GM18867 (cell line): Measurements from ENCODE around the gene NELL1.

Source experiments
- ATAC-seq: cut with Tn5 transposase; IDR thresholded peaks from one replicate; pipeline ENCODE4 v1.9.1; 2021; ENCODE audit warnings: mild to moderate bottlenecking, moderate library complexity; ENCODE audit not compliant: unreplicated experiment

Gene NELL1

GRCh38 chr11:21470521-21470920 is 801.1 kb downstream of the NELL1 start:
- ATAC-seq = no peak

- ATAC-seq = no peak
These were observed 802.9 kb downstream of the NELL1 start for GRCh38 chr11:21472261-21472660.

- ATAC-seq = no peak
These were observed 805.1 kb downstream of the NELL1 start for GRCh38 chr11:21474529-21474928.

DNA sequence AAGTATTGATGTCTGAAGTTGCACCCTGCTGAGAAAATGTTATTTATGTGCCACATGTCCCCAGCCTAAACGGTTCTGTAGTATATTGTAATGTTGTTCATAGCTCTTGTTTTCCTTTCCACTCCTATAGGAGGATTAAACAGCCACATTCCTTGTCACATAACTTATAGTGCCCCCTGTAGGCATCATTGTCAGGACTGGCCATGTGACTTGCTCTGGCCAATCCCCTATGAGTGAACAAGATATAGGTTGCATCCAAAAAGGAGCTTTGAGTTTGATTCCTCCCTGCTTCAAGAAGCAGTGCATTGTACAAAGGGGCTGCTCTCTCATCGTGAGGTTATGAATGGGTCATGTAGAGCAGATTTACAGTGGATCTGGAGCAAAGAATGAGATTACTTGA is 805.9 kb downstream of the NELL1 start:
- ATAC-seq = no peak

GRCh38 chr11:21476588-21476987 is 807.2 kb downstream of the NELL1 start:
- ATAC-seq = no peak

DNA sequence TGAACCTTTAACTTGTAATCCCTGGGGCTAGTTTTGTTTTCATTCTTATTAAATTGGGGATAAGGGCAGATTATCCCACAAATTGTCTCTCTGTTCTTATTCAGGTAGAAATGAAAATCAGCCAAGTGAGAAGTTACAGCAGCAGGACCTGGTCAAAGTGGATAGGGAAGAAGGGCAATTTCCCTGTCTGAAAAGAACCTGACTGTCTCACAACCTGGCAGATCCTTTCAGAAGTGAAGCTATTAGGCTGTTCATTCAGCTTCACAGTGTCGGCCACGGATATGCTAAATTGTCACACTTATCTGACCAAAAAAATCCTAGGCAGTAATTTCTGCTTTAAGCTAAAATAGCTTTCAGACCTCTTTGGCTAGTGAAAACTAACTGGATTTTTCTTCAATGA is 810.9 kb downstream of the NELL1 start:
- no peak for ATAC-seq

DNA sequence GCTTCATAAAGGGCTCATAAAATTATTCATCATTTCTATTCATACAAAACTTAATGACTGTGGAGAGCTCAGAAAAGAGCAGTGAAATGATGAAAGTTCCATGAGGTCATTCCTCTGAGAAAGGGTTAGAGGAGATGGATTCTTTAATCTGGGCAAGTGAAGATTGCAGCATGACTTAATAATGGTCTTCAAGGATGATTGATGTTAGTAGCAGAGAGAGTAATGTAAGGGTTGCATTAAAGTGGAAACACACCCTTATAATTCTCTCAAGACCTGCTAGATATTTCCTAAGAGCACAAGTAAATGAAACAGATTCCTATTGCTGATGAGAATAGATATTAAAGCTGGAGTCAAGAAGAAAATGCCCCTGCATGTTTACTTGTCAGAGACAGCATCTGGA is 811.9 kb downstream of the NELL1 start:
- no peak for ATAC-seq

DNA sequence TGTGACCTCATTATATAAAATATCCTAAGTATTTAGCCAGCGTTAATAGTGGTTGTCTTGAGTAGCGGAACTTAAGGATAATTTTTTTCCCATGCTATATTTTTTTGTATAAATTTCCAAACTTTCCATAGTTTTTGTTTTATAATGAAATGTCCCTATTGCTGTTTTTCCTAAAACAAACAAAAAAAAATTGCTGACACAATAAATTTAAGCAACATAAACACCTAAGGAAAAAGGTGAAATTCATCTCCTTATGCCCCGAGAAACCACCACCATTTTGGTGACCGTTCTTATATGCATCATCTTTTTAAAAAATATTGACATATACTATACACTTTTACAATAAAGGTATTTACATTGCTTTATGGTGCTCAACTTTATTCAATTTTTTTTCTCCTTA is 814.7 kb downstream of the NELL1 start:
- ATAC-seq = no peak

- no peak for ATAC-seq
These were observed 815.6 kb downstream of the NELL1 start for GRCh38 chr11:21485006-21485405.

GRCh38 chr11:21485426-21485825 is 816.0 kb downstream of the NELL1 start:
- ATAC-seq = no peak

DNA sequence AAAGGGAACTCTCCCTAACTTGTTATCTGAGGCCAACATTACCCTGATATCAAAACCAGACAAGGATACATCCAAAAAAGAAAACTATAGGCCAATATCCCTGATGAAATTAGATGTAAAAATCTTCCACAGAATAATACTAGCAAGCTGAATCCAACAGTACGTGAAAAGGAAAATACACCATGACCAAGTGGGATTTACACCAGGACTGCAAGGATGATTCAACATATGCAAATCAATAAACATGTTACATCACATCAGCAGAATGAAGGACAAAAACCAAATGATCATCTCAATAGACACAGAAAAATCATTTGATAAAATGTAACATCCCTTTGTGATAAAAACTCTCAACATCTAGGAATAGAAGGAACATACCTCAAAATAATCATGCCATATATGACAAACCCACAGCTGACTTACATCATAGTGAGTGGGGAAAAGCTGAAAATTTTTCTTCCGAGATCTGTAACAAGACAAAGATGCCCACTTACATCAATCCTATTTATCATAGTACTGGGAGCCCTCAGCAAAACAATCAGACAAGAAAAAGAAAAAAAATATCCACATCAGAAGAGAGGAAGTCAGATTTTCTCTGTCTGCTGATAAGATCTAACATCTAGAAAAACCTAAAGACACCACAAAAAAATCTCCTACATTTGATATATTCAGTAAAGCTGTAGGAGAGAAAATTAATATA is 820.2 kb downstream of the NELL1 start:
- ATAC-seq = no peak

- ATAC-seq = no peak
These were observed 823.5 kb downstream of the NELL1 start for GRCh38 chr11:21492931-21493330.

- ATAC-seq = no peak
These were observed 825.6 kb downstream of the NELL1 start for GRCh38 chr11:21494946-21495345.

DNA sequence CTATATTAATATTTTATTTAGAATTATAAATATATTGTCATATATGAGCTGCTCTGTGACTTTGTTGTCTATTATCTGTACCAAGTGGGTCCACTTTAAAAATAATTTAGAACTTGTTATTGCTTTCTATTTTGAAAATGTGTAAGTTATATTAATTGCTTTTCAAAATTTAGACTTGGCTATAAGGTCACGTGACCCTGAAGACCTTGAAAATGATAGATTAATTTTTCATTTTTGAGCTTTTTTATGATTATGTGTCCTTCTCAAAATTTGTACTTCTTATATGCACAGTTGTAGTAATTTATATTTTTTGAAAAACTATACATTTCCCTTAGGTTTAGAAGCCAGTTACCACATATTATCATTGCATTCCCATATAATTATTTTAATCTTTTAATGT is 826.5 kb downstream of the NELL1 start:
- no peak for ATAC-seq

DNA sequence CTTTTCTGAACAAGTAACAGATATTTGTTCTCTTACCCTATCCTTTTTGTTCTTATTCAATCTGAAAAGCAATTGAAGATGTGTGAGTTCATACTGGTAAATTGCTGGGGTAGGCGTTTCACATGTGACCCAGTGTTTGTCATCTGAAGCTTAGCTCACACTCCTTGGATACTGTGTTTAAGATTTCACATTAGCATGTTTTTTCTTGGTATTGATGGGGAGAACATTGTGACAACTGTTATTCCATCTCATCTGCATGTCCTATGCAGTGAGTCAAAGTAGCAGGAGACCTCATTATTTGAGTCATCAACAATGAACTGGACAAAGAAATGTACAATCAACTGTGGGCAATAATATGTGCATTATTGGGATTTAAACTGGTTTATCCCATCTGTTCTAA is 831.9 kb downstream of the NELL1 start:
- no peak for ATAC-seq

DNA sequence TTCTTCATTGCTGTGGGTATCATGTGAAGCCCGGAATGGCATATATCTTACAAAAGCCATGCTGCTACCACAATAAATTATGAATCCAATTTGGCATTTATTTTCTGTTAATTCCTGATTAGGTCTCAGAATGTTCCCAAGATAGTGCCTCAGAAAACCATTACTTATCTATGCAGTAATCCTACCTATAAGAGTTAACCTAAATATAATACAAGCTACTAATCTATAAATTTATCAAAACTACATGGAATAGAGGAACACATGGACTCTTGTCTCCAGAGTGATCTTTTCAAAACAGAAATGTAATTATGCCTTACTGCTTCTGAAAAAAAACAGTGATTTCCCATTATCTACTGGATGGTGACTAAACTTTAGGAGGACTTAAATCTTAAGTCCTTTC is 835.7 kb downstream of the NELL1 start:
- no peak for ATAC-seq

DNA sequence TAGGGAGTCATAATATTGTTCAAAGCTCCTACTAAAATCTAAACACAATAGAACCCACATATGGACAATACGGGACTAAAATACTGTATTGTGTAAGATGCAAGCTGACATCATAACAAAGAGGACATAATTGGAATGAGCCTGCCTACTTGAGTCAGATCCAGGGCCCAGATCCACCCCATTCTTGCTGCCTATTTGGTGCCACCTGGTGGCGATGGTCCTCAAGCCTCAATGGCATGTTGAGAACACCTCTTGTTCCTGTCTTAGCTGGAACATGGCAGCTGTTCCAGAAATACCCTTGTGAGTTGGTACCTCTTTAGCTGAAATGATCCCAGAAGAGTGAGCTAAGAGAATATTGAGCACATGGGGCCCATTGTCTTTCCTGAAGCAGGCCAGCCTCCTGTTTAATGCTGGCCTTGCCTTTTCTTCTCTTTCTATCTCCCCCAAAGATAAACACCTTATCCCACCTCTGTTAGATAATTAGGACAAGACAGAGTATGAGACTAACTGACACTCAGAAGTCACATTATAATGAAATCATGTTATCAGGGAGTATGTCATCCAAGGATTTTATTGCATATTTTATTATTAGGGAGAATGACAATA is 842.6 kb downstream of the NELL1 start:
- peak; percentile 95 for ATAC-seq

DNA sequence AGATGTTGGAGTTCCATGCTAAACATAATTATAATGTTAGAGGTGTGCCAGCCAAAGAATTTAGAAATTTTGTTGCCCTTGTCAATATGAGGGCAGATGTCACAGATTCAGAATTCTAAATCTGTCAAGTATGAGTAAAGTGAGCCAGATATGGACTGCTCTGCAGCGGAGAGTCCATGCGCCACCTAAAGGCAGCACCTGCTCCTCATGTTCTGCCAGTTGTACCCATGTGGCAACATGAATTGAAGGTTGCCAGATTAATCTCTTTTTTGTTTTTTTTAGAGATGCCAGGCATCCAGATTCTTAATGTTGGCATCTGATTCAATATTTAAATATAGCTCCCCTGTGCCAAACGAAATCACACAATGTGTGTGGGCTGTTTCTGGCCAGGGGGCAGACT is 844.9 kb downstream of the NELL1 start:
- no peak for ATAC-seq

GRCh38 chr11:21520244-21520643 is 850.9 kb downstream of the NELL1 start:
- ATAC-seq = no peak

GRCh38 chr11:21529187-21529586 is 859.8 kb downstream of the NELL1 start:
- no peak for ATAC-seq

DNA sequence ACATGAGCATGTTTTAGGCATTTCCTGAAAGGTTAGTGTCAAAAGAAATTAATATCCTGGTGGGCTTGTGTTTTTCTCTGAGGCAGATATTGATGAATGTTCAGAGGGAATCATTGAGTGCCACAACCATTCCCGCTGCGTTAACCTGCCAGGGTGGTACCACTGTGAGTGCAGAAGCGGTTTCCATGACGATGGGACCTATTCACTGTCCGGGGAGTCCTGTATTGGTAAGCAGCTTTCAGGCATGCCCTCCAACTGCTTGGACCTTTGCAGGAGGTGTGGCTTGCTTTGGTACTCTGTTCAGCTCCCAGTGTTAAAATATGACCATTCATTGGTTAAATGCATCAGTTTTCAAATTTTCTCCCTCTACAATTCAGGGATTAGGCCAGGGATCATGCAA is 864.9 kb downstream of the NELL1 start:
- ATAC-seq = no peak

DNA sequence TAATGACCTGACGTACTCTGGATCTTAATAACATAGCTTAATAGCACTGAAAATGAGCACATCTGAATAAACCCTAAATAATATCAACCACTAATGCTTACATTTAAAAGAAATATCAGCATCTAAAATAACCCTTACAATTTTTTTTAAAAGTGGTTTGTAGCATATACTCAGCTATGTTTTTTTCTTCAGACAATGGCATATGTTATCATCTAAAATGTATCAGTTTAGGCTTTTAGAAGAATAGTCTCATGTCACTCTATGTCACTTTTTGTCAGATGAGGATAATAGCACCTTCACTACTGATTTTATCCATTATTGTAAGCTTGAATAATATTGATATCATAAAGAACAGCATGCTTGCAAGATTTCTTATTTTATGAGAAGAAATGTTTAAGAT is 868.6 kb downstream of the NELL1 start:
- no peak for ATAC-seq

DNA sequence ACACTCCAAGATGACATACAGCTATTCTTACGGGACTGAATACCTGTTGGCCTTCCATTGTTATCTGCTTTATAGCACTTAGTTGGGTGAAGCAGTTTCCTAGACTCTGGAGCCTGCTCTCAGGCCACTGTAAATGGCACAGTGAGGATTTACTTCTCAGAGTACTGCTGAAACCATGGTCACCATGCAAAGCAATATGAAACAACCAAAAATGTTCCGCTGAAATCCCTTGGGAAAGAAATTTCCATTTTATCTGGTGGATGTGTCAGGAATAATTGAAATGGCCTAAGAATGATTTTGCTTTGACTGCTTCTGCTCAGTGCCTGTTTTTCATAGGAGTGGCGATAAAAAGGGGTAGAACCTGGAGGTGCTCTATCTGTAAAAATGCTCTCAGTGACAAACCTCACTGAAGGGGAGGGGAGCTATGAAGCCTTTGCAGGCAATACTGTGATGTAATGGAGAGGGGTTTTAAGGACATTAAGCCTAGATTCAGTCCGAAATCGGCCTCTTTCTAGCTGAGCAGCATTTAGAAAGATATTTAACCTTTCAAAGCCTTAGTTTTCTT is 871.9 kb downstream of the NELL1 start:
- ATAC-seq = no peak
